WERI-Rb-1 (cell line): ENCODE data around the gene SLC25A39.
A peak's percentile ranks its signal among the peaks of the same experiment; 100 is the strongest.

ENCODE experiments used
- DNase-seq: peaks from one replicate; pipeline ENCODE4 v3.0.0-alpha.2; 2020
- H3K27ac ChIP-seq: fragments of 250-450 bp; sonication (Bioruptor Pico); 2 replicates; pipeline ENCODE4 v1.5.1; 2020; ENCODE audit warnings: mild to moderate bottlenecking, moderate library complexity
- H3K27me3 ChIP-seq: fragments of 250-450 bp; sonication (Bioruptor Pico); 2 replicates; pipeline ENCODE4 v1.5.1; 2021; ENCODE audit warnings: mild to moderate bottlenecking, low read depth, moderate library complexity; ENCODE audit not compliant: insufficient read depth, severe bottlenecking
- H3K36me3 ChIP-seq: fragments of 250-450 bp; sonication (Bioruptor Pico); 2 replicates; pipeline ENCODE4 v1.5.1; 2020; ENCODE audit warnings: mild to moderate bottlenecking, moderate library complexity
- H3K4me3 ChIP-seq: 2 replicates; pipeline ENCODE4 v1.5.1; 2011; ENCODE audit warnings: low read depth, mild to moderate bottlenecking, control low read depth, low read length
- H3K9me3 ChIP-seq: fragments of 250-450 bp; sonication (Bioruptor Pico); 2 replicates; pipeline ENCODE4 v1.5.1; 2021; ENCODE audit warnings: mild to moderate bottlenecking, moderate library complexity; ENCODE audit not compliant: severe bottlenecking
- TF ChIP-seq, protein P1 (sequence below): IDR thresholded peaks from 2 replicates; pipeline ENCODE4 v1.5.1; 2011; ENCODE audit warnings: low read depth, mild to moderate bottlenecking, control low read depth, inconsistent platforms, low read length

Gene SLC25A39

DNA sequence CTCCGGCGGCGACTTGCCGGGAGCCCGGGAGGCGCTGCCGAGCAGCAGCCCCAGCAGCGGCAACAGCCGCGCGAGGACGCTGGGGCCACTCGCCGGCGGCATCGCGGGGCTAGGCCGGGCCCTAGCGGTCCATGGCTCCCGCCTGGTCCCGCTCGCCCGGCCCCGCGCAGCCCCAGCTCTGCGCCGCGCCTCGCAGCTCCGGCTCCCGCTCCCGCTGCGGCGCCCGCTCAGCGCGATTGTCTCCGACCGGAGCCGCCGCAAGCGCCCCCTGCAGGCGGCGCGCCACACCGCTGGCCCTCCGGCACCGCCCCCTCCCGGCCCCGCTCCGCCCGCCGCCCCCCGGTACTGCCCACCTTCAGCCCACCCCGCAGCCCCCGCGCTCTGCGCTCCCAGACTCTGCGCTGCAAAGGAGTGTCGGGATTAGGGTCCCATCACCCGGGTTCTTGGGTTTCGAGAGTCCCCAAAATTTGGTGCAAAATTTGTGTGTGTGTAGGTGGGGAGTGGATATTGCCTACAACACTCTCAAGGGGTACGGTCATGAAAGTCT, 39.1 kb upstream of the SLC25A39 start, which contains the start of gene FAM171A2:
Gene FAM171A2 (minus strand): TSS at position 241 of the 547 bp plus-strand sequence. CDS start 139 bp downstream, at position 102.
- TF ChIP-seq, protein P1, sequence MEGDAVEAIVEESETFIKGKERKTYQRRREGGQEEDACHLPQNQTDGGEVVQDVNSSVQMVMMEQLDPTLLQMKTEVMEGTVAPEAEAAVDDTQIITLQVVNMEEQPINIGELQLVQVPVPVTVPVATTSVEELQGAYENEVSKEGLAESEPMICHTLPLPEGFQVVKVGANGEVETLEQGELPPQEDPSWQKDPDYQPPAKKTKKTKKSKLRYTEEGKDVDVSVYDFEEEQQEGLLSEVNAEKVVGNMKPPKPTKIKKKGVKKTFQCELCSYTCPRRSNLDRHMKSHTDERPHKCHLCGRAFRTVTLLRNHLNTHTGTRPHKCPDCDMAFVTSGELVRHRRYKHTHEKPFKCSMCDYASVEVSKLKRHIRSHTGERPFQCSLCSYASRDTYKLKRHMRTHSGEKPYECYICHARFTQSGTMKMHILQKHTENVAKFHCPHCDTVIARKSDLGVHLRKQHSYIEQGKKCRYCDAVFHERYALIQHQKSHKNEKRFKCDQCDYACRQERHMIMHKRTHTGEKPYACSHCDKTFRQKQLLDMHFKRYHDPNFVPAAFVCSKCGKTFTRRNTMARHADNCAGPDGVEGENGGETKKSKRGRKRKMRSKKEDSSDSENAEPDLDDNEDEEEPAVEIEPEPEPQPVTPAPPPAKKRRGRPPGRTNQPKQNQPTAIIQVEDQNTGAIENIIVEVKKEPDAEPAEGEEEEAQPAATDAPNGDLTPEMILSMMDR, result peak; percentile 80
- Histone ChIP-seq H3K27me3 (no peaks in the 10 kb centered on the region), H3K9me3 (no peaks in the 10 kb centered on the region), H3K27ac (peak within 1 kb of the TSS; percentile 82), H3K4me3 (peak within 1 kb of the TSS; percentile 92), H3K36me3 (peaks cover 7% of the 10 kb centered on the region)
- peak; percentile 76 for DNase-seq

- H3K27me3 ChIP-seq, result no peaks in the 10 kb centered on the region
- peak overlapping the region; percentile 82 for H3K27ac ChIP-seq
- TF ChIP-seq, protein P1, result no peak
- H3K9me3 ChIP-seq, result no peaks in the 10 kb centered on the region
- H3K36me3 ChIP-seq, result peaks cover 12% of the 10 kb centered on the region
- H3K4me3 ChIP-seq, result peak overlapping the region; percentile 92
- peak; percentile 60 for DNase-seq
Observed at GRCh38 chr17:44362949-44363612, 38.5 kb upstream of the SLC25A39 start.

DNA sequence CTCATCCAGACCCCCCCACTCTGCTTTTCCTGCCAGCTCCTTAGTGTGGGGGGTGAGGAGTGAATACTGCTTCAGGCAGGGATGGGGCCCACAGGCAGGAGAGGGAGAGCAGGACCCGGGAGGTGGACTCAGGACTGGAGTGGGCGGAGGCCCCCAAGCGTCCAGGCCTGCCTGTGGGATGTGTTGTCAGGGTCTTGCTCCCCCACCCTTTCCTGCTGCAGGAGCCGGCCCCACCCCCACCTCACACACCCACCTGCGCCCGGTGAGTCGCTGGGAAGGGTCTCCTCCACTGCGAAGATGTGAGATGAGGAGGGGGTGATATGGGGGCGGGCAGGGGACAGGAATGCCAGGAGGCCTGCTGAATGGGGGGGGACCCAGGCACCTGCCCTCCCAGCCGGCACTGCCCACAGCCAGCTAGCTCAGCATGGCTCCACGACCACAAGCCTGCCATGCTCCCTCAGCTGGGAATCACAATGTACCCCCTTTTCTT, 37.9 kb upstream of the SLC25A39 start:
- H3K4me3 ChIP-seq, result peak overlapping the region; percentile 92
- H3K36me3 ChIP-seq, result peaks cover 16% of the 10 kb centered on the region
- no peaks in the 10 kb centered on the region for H3K27me3 ChIP-seq
- H3K27ac ChIP-seq, result peak overlapping the region; percentile 82
- no peaks in the 10 kb centered on the region for H3K9me3 ChIP-seq
- DNase-seq, result peak; percentile 30
- TF ChIP-seq, protein P1, result no peak

GRCh38 chr17:44361292-44362260, 37.0 kb upstream of the SLC25A39 start:
- Histone ChIP-seq H3K4me3 (no peak overlapping the region), H3K27ac (peak overlapping the region; percentile 65), H3K9me3 (no peaks in the 10 kb centered on the region), H3K36me3 (peaks cover 16% of the 10 kb centered on the region), H3K27me3 (no peaks in the 10 kb centered on the region)
- TF ChIP-seq, protein P1, result no peak
- peak; percentile 50 for DNase-seq

DNA sequence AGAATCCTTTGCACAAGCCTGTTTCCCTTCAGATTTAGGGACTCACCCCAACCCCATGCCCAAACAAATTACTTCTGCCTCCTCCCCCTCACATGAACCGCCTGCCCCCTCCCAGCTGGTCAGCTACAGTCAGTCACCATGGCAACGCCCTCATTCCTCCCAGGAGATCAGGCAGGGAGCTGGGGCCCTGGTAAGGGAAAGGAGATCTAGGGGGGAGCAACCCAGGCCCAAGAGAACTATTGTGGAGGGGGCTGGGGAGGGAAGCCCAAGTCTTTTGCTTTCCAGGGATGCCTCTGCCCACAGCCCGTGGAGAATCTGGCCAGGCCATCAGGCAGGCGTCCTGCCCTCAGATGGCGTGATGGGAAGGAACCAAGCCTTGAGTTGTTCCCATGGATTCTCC, 36.2 kb upstream of the SLC25A39 start:
- peak; percentile 88 for DNase-seq
- TF ChIP-seq, protein P1, result no peak
- Histone ChIP-seq H3K9me3 (no peaks in the 10 kb centered on the region), H3K4me3 (no peak overlapping the region), H3K27ac (peak overlapping the region; percentile 65), H3K36me3 (peaks cover 23% of the 10 kb centered on the region), H3K27me3 (no peaks in the 10 kb centered on the region)
